H1 (cell line): ENCODE measurements around the gene CTPS1. TPM values are rescaled to one million over a fixed set of nuclear protein-coding genes. Genes with fewer than 3 reads are reported as not detected.

ENCODE experiments used
- CTCF ChIA-PET: fragments of 300-600 bp; sonication (Branson Sonifier 250); formaldehyde crosslinking; loops from one replicate; lab custom pipeline; 2021; ENCODE audit not compliant: partially characterized antibody; lab: Charles Lee
- POLR2A ChIA-PET: fragments of 300-600 bp; sonication (Branson Sonifier 250); formaldehyde crosslinking; loops from one replicate; lab custom pipeline; 2021; ENCODE audit warnings: inconsistent platforms; ENCODE audit not compliant: partially characterized antibody; lab: Charles Lee
- DNase-seq, 2 experiments: peaks; one replicate each; pipeline versions ENCODE4 v3.0.0 to v3.0.0-alpha.2; 2010 to 2022; ENCODE audit warnings: low spot score in 2 of 2, low read depth in 1 of 2, mixed read lengths in 1 of 2
- FAIRE-seq: peaks from 2 replicates; lab custom pipeline; 2011; peaks lifted over from hg19 to GRCh38; lab: Jason Lieb, UNC
- H2AFZ ChIP-seq: 2 replicates; pipeline ENCODE4 v1.8.1; 2012; ENCODE audit warnings: low read length, inconsistent platforms
- H2AK5ac ChIP-seq: 2 replicates; pipeline ENCODE4 v1.6.1; 2013; ENCODE audit warnings: low read depth, low read length
- H2BK120ac ChIP-seq: replicated peaks from 2 replicates; pipeline ENCODE3; 2013; ENCODE audit warnings: low read depth, low read length, inconsistent platforms
- H2BK12ac ChIP-seq: 2 replicates; pipeline ENCODE4 v1.6.1; 2013; ENCODE audit warnings: low read depth, low read length
- H2BK15ac ChIP-seq: 2 replicates; pipeline ENCODE4 v1.6.1; 2013; ENCODE audit warnings: low read length
- H2BK20ac ChIP-seq: 2 replicates; pipeline ENCODE4 v1.6.1; 2013; ENCODE audit warnings: low read length
- H2BK5ac ChIP-seq: 2 replicates; pipeline ENCODE4 v1.6.1; 2013; ENCODE audit warnings: low read depth, low read length
- H3K14ac ChIP-seq: 2 replicates; pipeline ENCODE4 v1.6.1; 2013; ENCODE audit warnings: inconsistent platforms; ENCODE audit not compliant: insufficient read length
- H3K18ac ChIP-seq: 2 replicates; pipeline ENCODE4 v1.6.1; 2013; ENCODE audit warnings: low read length; ENCODE audit errors: extremely low read depth
- H3K23ac ChIP-seq: 2 replicates; pipeline ENCODE4 v1.6.1; 2013; ENCODE audit warnings: inconsistent platforms; ENCODE audit not compliant: insufficient read length
- H3K23me2 ChIP-seq: 2 replicates; pipeline ENCODE4 v1.6.1; 2013; ENCODE audit warnings: low read depth, low read length
- H3K27ac ChIP-seq: 2 replicates; pipeline ENCODE4 v1.6.1; 2011; ENCODE audit warnings: low read depth, low read length, inconsistent platforms
- H3K27me3 ChIP-seq, 4 experiments: replicated peaks in 1 of 4; 1 replicate in 1 of 4; 2 replicates in 3 of 4; pipeline versions ENCODE4 v1.6.1 to v1.8.1; 2011 to 2013; ENCODE audit warnings: low read length in 3 of 4, mild to moderate bottlenecking in 3 of 4, inconsistent platforms in 2 of 4, mixed read lengths in 2 of 4, moderate library complexity in 1 of 4; ENCODE audit not compliant: control insufficient read depth in 3 of 4, insufficient read depth in 3 of 4; ENCODE audit errors: extremely low read depth in 1 of 4
- H3K36me3 ChIP-seq, 4 experiments: 2 replicates each; pipeline versions ENCODE4 v1.6.1 to v1.8.1; 2011 to 2013; ENCODE audit warnings: mild to moderate bottlenecking in 4 of 4, low read length in 3 of 4, moderate library complexity in 2 of 4, control low read depth in 1 of 4, inconsistent platforms in 1 of 4; ENCODE audit not compliant: insufficient read depth in 4 of 4, control insufficient read depth in 2 of 4
- H3K4ac ChIP-seq: replicated peaks from 2 replicates; pipeline ENCODE3; 2013; ENCODE audit warnings: low read length, low read depth, mixed read lengths, inconsistent platforms; ENCODE audit not compliant: insufficient read length
- H3K4me1 ChIP-seq, 4 experiments: replicated peaks in 1 of 4; 1 replicate in 1 of 4; 2 replicates in 3 of 4; pipeline versions ENCODE4 v1.6.1 to v1.8.1; 2011 to 2013; ENCODE audit warnings: low read length in 3 of 4, inconsistent platforms in 2 of 4, mixed read lengths in 1 of 4; ENCODE audit not compliant: insufficient read depth in 4 of 4, control insufficient read depth in 3 of 4
- H3K4me2 ChIP-seq, 2 experiments: 2 replicates each; pipeline versions ENCODE4 v1.6.1 to v1.8.1; 2011 to 2013; ENCODE audit warnings: low read depth in 2 of 2, low read length in 2 of 2, control low read depth in 1 of 2, inconsistent platforms in 1 of 2, mild to moderate bottlenecking in 1 of 2; ENCODE audit not compliant: insufficient read depth in 1 of 2
- H3K4me3 ChIP-seq, 4 experiments: fragments of 200-600, 300-600 bp in 1 of 4; sonication (generic), shearing (Covaris generic), sonication (Bioruptor Twin) in 1 of 4; 2 replicates each; pipeline versions ENCODE4 v1.5.1 to v1.8.1; 2011 to 2016; ENCODE audit warnings: low read length in 4 of 4, low read depth in 3 of 4, control low read depth in 2 of 4, inconsistent platforms in 2 of 4, mild to moderate bottlenecking in 2 of 4, mixed read lengths in 1 of 4, moderate library complexity in 1 of 4; ENCODE audit not compliant: insufficient read depth in 2 of 4; ENCODE audit errors: extremely low read depth in 1 of 4
- H3K56ac ChIP-seq: replicated peaks from 2 replicates; pipeline ENCODE3; 2013; ENCODE audit warnings: low read depth, mild to moderate bottlenecking, mixed read lengths, low read length, inconsistent platforms; ENCODE audit not compliant: insufficient read length
- H3K79me1 ChIP-seq: 2 replicates; pipeline ENCODE4 v1.6.1; 2013; ENCODE audit warnings: low read depth, low read length, control low read depth
- H3K79me2 ChIP-seq, 2 experiments: 2 replicates each; pipeline versions ENCODE4 v1.6.1 to v1.8.1; 2012 to 2013; ENCODE audit warnings: low read length in 2 of 2, mild to moderate bottlenecking in 2 of 2, inconsistent platforms in 1 of 2; ENCODE audit not compliant: insufficient read depth in 2 of 2, control insufficient read depth in 1 of 2
- H3K9ac ChIP-seq, 4 experiments: replicated peaks in 1 of 4; 1 replicate in 1 of 4; 2 replicates in 3 of 4; pipeline versions ENCODE4 v1.6.1 to v1.8.1; 2011 to 2013; ENCODE audit warnings: low read depth in 3 of 4, low read length in 3 of 4, control low read depth in 2 of 4, mild to moderate bottlenecking in 2 of 4, moderate library complexity in 2 of 4, inconsistent platforms in 1 of 4; ENCODE audit errors: extremely low read depth in 1 of 4
- H3K9me3 ChIP-seq, 2 experiments: 2 replicates each; pipeline versions ENCODE4 v1.6.1 to v1.8.1; 2012 to 2013; ENCODE audit warnings: mild to moderate bottlenecking in 2 of 2, moderate library complexity in 2 of 2, control low read depth in 1 of 2, inconsistent platforms in 1 of 2, low read depth in 1 of 2, low read length in 1 of 2, mixed read lengths in 1 of 2; ENCODE audit not compliant: insufficient read depth in 2 of 2
- H4K20me1 ChIP-seq, 2 experiments: replicated peaks in 1 of 2; 2 replicates each; pipeline versions ENCODE3 to v1.8.1; 2011 to 2013; ENCODE audit warnings: inconsistent platforms in 2 of 2, low read length in 2 of 2, mild to moderate bottlenecking in 1 of 2; ENCODE audit not compliant: insufficient read depth in 2 of 2, control insufficient read depth in 1 of 2
- H4K5ac ChIP-seq: 2 replicates; pipeline ENCODE4 v1.6.1; 2013; ENCODE audit warnings: low read length, low read depth, mixed read lengths, inconsistent platforms; ENCODE audit not compliant: insufficient read length
- H4K8ac ChIP-seq: 2 replicates; pipeline ENCODE4 v1.8.0; 2013; ENCODE audit warnings: mild to moderate bottlenecking, moderate library complexity, low read length, inconsistent platforms; ENCODE audit not compliant: insufficient read depth; ENCODE audit errors: extremely low read depth
- H4K91ac ChIP-seq: replicated peaks from 2 replicates; pipeline ENCODE3; 2013; ENCODE audit warnings: low read length, mixed read lengths, inconsistent platforms; ENCODE audit not compliant: insufficient read length
- ATF2 ChIP-seq: IDR thresholded peaks from 2 replicates; pipeline ENCODE4 v1.6.1; 2012; ENCODE audit warnings: low read length, inconsistent platforms
- KDM5A ChIP-seq: fragments of 200-600 bp; IDR thresholded peaks from 2 replicates; pipeline ENCODE4 v1.7.1; 2012; ENCODE audit warnings: mild to moderate bottlenecking, low read length, inconsistent platforms, mixed read lengths
- WGBS, 2 experiments: shearing (Covaris generic) in 1 of 2; methylation state at CpG; one replicate each; pipeline versions ENCODE4 v1.1.6 to v1.1.7; 2013 to 2015; ENCODE audit warnings: low lambda C conversion rate in 2 of 2, mixed read lengths in 2 of 2, inconsistent platforms in 1 of 2, low coverage in 1 of 2, missing lambda C conversion rate in 1 of 2; ENCODE audit not compliant: insufficient replicate concordance in 2 of 2, insufficient coverage in 1 of 2, insufficient read length in 1 of 2; ENCODE audit errors: extremely low coverage in 1 of 2, missing lambda C conversion rate in 1 of 2; 5-methylcytosine and 5-hydroxymethylcytosine counted together
- polyA plus RNA-seq, 7 experiments: library from polyadenylated mRNA; depleted of rRNA in 3 of 7; stranded (reverse) in 5 of 7; unstranded in 2 of 7; fragments of >200 nt in 5 of 7; fragments of 200-250 nt in 2 of 7; gene quantifications; 1 replicate in 5 of 7; 2 replicates in 1 of 7; 4 replicates in 1 of 7; pipeline versions ENCODE4 v1.2.1 to v1.2.3, GENCODE V29; 2011 to 2013; ENCODE audit warnings: missing spikeins in 2 of 7, mixed read lengths in 2 of 7
- total RNA-seq: library from RNA; stranded (reverse); fragmentation: NEBNext Ultra II Directional; extraction: Animal tissue kit (Norgen Biotek cat#: 25700); gene quantifications from 2 replicates; pipeline ENCODE4 v1.2.1, GENCODE V29; 2021

The CTPS1 gene
- total and polyA plus RNA-seq, 2 of the 8 experiments (the other 6 are each of a cell fraction or from before 2014, with no cell fraction given) = 35.5 to 103 TPM

- no peak overlapping the region for H3K27ac ChIP-seq
- no peak overlapping the region for H2AFZ ChIP-seq
- POLR2A ChIA-PET = interaction anchor here (1.4 to 3.3 kb wide), 5 partner anchors 9 to 35 kb away, joined by 4 to 17 read pairs (median 5); partner anchors contain the start of gene CTPS1
- H3K56ac ChIP-seq = no peak overlapping the region
- DNase-seq = no peak
- no peak overlapping the region for H2BK15ac ChIP-seq
- H3K4me2 ChIP-seq = no peak overlapping the region
- no peak overlapping the region for H4K91ac ChIP-seq
- H3K4ac ChIP-seq = no peak overlapping the region
- FAIRE-seq = no peak
- H4K8ac ChIP-seq = no peak overlapping the region
- no peaks in the 10 kb centered on the region for H3K9me3 ChIP-seq
- H2BK20ac ChIP-seq = no peak overlapping the region
- H2AK5ac ChIP-seq = no peak overlapping the region
- no peaks in the 10 kb centered on the region for H3K79me2 ChIP-seq
- no peak overlapping the region for H2BK5ac ChIP-seq
- 90% methylated on average over 5 of the region's 5 CpGs; no CpG with 5 or more reads in 1 of the 2 experiments for WGBS, 2 experiments
- H4K20me1 ChIP-seq = peaks cover 8 to 11% of the 10 kb centered on the region in 2 experiments
- TF ChIP-seq KDM5A (no peak), ATF2 (no peak)
- peaks cover 3% of the 10 kb centered on the region; the same call in 1 of the 2 replicates for H3K79me1 ChIP-seq
- no peak overlapping the region for H3K4me3 ChIP-seq
- H3K9ac ChIP-seq = no peak overlapping the region
- no peak overlapping the region for H2BK12ac ChIP-seq
- no peaks in the 10 kb centered on the region for H3K4me1 ChIP-seq
- no peak overlapping the region for H4K5ac ChIP-seq
- CTCF ChIA-PET = interaction anchor here (0.6 to 1.4 kb wide), 4 partner anchors 8 to 764 kb away, joined by 3 to 7 read pairs (median 4); no protein-coding TSS in a partner anchor
- no peak overlapping the region for H3K14ac ChIP-seq
- H3K23ac ChIP-seq = no peak overlapping the region
- H3K18ac ChIP-seq = no peak overlapping the region
- H3K23me2 ChIP-seq = no peaks in the 10 kb centered on the region
- no peak overlapping the region for H2BK120ac ChIP-seq
- H3K36me3 ChIP-seq = peaks cover 22 to 59% (median 46%) of the 10 kb centered on the region in 4 experiments
- no peaks in the 10 kb centered on the region for H3K27me3 ChIP-seq
These were observed 35.9 kb downstream of the CTPS1 start for GRCh38 chr1:41015281-41015896.
